ENCODE results near the gene DENND4A.

Gene DENND4A

DNA sequence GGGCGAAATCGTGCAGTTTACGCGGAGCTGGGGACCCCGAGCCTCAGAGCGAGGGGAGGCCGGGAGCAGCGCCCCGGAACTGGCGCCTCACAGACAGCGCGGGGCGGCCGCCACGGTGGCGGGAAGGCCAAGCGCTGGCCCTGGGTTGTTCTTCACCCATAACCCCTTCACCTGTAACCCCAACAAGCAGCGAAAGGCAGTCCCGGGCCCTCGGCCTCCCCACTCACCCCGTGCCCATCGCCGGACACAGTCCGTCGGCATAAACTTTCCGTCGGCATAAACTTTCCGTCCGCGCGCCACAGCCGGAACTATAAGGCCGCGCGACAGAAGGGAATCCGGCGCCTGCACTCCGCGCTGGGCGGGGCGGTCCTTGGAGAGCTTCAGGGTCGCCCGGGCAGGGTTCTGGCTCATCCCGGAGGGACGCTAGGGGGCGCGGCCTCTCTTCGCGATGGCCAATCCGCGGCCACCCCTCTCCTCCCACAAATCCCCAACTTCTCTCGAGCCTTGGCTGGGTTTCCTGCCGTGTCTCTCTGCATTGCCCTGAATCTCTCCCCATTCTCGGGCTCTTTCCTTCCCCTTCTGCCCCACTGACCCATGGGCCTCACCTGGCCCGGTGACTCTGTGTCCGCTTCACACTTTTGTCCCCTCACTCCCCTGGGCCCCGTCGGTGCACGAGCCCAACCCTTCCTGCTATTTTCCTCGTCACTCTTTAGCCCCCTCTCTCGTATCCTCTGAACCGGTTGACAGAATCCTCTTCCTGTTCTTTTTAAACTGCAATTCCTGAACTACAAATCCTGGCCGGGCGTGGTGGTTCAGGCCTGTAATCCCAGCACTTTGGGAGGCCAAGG is 181.0 kb downstream of the DENND4A start, which contains the start of gene INTS14:
Gene INTS14 (minus strand): TSS at position 261 of the 848 bp plus-strand sequence. CDS start 3,751 bp downstream, outside the sequence.
- 0 to 1% methylated on average over 64 of the region's 64 CpGs for WGBS, 2 experiments
- H3K4me3 ChIP-seq (ENCODE audit: insufficient read depth, low read depth, low read length), result peak within 1 kb of the TSS; percentile 96
- peaks cover 16% of the 10 kb centered on the region for H3K4me1 ChIP-seq (ENCODE audit: control insufficient read depth, insufficient read depth, low read length)
- H3K27ac ChIP-seq (ENCODE audit: insufficient read depth, low read depth, low read length, poor library complexity, severe bottlenecking), result peak within 1 kb of the TSS; percentile 87
- H3K9me3 ChIP-seq (ENCODE audit: control insufficient read depth, low read length), result no peaks in the 10 kb centered on the region
- no peaks in the 10 kb centered on the region for H3K36me3 ChIP-seq (ENCODE audit: control insufficient read depth, insufficient read depth, low read length)
- no peaks in the 10 kb centered on the region for H3K27me3 ChIP-seq (ENCODE audit: control insufficient read depth, insufficient read depth, low read length, poor library complexity, severe bottlenecking)
